Loucy (cell line): ENCODE measurements around the gene OR1I1.

Source experiments
- H2AFZ ChIP-seq: fragments of 200-600 bp; sonication (generic); 2 replicates; pipeline ENCODE4 v1.6.0; 2016; ENCODE audit warnings: antibody characterized with exemption, mild to moderate bottlenecking, low read length, moderate library complexity
- H3F3A ChIP-seq: fragments of 200-600 bp; 2 replicates; pipeline ENCODE4 v1.6.0; 2016; ENCODE audit warnings: antibody characterized with exemption, low read depth, mild to moderate bottlenecking
- H3K27me3 ChIP-seq: fragments of 200-600 bp; sonication (generic); 2 replicates; pipeline ENCODE4 v1.6.1; 2014; ENCODE audit warnings: low read length, mild to moderate bottlenecking; ENCODE audit not compliant: insufficient read depth, poor library complexity, severe bottlenecking
- H3K36me3 ChIP-seq: fragments of 200-600 bp; sonication (generic); 2 replicates; pipeline ENCODE4 v1.6.1; 2016; ENCODE audit warnings: low read length; ENCODE audit not compliant: insufficient read depth
- H3K4me1 ChIP-seq: fragments of 200-600 bp; sonication (generic); 2 replicates; pipeline ENCODE4 v1.5.1; 2014; ENCODE audit warnings: low read length, mild to moderate bottlenecking; ENCODE audit not compliant: insufficient read depth, poor library complexity, severe bottlenecking
- H3K4me2 ChIP-seq: fragments of 200-600 bp; sonication (generic); 2 replicates; pipeline ENCODE4 v1.6.0; 2014; ENCODE audit warnings: antibody characterized with exemption, low read length, low read depth, mild to moderate bottlenecking; ENCODE audit not compliant: poor library complexity, severe bottlenecking
- H3K4me3 ChIP-seq: fragments of 200-600 bp; sonication (generic); 2 replicates; pipeline ENCODE4 v1.5.1; 2014; ENCODE audit warnings: low read length, mild to moderate bottlenecking, mixed read lengths; ENCODE audit not compliant: poor library complexity, severe bottlenecking
- H3K79me2 ChIP-seq: fragments of 200-600 bp; sonication (generic); 2 replicates; pipeline ENCODE4 v1.6.1; 2014; ENCODE audit warnings: low read length; ENCODE audit not compliant: insufficient read depth
- H3K9ac ChIP-seq: fragments of 200-600 bp; sonication (generic); 2 replicates; pipeline ENCODE4 v1.6.0; 2014; ENCODE audit warnings: mild to moderate bottlenecking, low read depth, low read length, moderate library complexity; ENCODE audit not compliant: poor library complexity, severe bottlenecking
- H3K9me2 ChIP-seq: fragments of 200-600 bp; sonication (generic); replicated peaks from 2 replicates; pipeline ENCODE4 v1.6.1; 2016; ENCODE audit warnings: low read depth, low read length, mixed read lengths
- H3K9me3 ChIP-seq: fragments of 200-600 bp; sonication (generic); 2 replicates; pipeline ENCODE4 v1.6.1; 2014; ENCODE audit warnings: mild to moderate bottlenecking, antibody characterized with exemption, low read length, low read depth; ENCODE audit not compliant: insufficient read depth
- H4K20me1 ChIP-seq: fragments of 200-600 bp; sonication (generic); 2 replicates; pipeline ENCODE4 v1.6.0; 2014; ENCODE audit warnings: antibody characterized with exemption, low read length, mild to moderate bottlenecking; ENCODE audit not compliant: insufficient read depth, poor library complexity, severe bottlenecking
- CTCF ChIP-seq: fragments of 200-600 bp; sonication (generic); conservative IDR thresholded peaks from 2 replicates; pipeline ENCODE4 v1.5.1; 2014; ENCODE audit warnings: mild to moderate bottlenecking, antibody characterized with exemption, low read length
- EZH2phosphoT487 ChIP-seq: fragments of 200-600 bp; IDR thresholded peaks from 2 replicates; pipeline ENCODE4 v1.6.1; 2018; ENCODE audit warnings: antibody characterized with exemption, mild to moderate bottlenecking, moderate library complexity, borderline replicate concordance

The OR1I1 gene

GRCh38 chr19:15111758-15112157 lies 29.7 kb downstream of the OR1I1 start:
- Histone ChIP-seq H3K36me3 (peaks cover 21% of the 10 kb centered on the region; the same call in 1 of the 2 replicates), H3K27me3 (no peaks in the 10 kb centered on the region), H3K9me2 (no peaks in the 10 kb centered on the region), H3K4me3 (no peak overlapping the region), H3K4me1 (peaks cover 4% of the 10 kb centered on the region), H3K9ac (no peak overlapping the region), H2AFZ (no peak overlapping the region), H3F3A (no peaks in the 10 kb centered on the region), H3K79me2 (no peaks in the 10 kb centered on the region), H3K9me3 (no peaks in the 10 kb centered on the region), H4K20me1 (no peaks in the 10 kb centered on the region), H3K4me2 (no peak overlapping the region)
- TF ChIP-seq CTCF (no peak), EZH2phosphoT487 (no peak)

- Histone ChIP-seq H3F3A (no peaks in the 10 kb centered on the region), H3K9me2 (no peaks in the 10 kb centered on the region), H3K4me2 (no peak overlapping the region), H3K79me2 (no peaks in the 10 kb centered on the region), H3K36me3 (peaks cover 27% of the 10 kb centered on the region; the same call in 1 of the 2 replicates), H4K20me1 (no peaks in the 10 kb centered on the region), H2AFZ (no peak overlapping the region), H3K9ac (no peak overlapping the region), H3K27me3 (no peaks in the 10 kb centered on the region), H3K9me3 (no peaks in the 10 kb centered on the region), H3K4me3 (no peak overlapping the region), H3K4me1 (peaks cover 4% of the 10 kb centered on the region)
- TF ChIP-seq EZH2phosphoT487, result no peak
- TF ChIP-seq CTCF, result no peak; the same call in 1 of the 2 replicates
Observed at GRCh38 chr19:15112385-15112784, 30.4 kb downstream of the OR1I1 start.

- H2AFZ ChIP-seq, result no peak overlapping the region
- H3K27me3 ChIP-seq, result no peaks in the 10 kb centered on the region
- no peaks in the 10 kb centered on the region for H3F3A ChIP-seq
- no peaks in the 10 kb centered on the region for H3K79me2 ChIP-seq
- no peaks in the 10 kb centered on the region for H4K20me1 ChIP-seq
- no peak for TF ChIP-seq CTCF
- no peak for TF ChIP-seq EZH2phosphoT487
- no peaks in the 10 kb centered on the region for H3K4me1 ChIP-seq
- peaks cover 37% of the 10 kb centered on the region; the same call in 1 of the 2 replicates for H3K36me3 ChIP-seq
- no peak overlapping the region for H3K9ac ChIP-seq
- H3K4me3 ChIP-seq, result no peak overlapping the region
- H3K4me2 ChIP-seq, result no peak overlapping the region
- no peaks in the 10 kb centered on the region for H3K9me3 ChIP-seq
- H3K9me2 ChIP-seq, result no peaks in the 10 kb centered on the region
Observed at GRCh38 chr19:15113245-15114152, 31.5 kb downstream of the OR1I1 start.
